ENCODE measurements around the gene MYBPC2. TPM values are rescaled to one million over a fixed set of nuclear protein-coding genes. Genes with fewer than 3 reads are reported as not detected.
"Not testable (repeated sequence)": the region's sequence is repeated elsewhere in the genome, so short reads cannot be mapped to it uniquely, and the experiment has no call there.

Gene MYBPC2
- total RNA-seq, 1 donor from 2014 or later = 0.08 TPM

- ATAC-seq (no peak), DNase-seq (ENCODE audit: missing footprints) (no peak)
- intact Hi-C loops (cut with DNase I) = no loop called here
These were observed 36.1 kb downstream of the MYBPC2 start for GRCh38 chr19:50468818-50469217.

- DNase-seq (ENCODE audit: missing footprints); ATAC-seq: not testable (repeated sequence)
- intact Hi-C loops (cut with DNase I) = loop anchor here (10.0 kb wide), 1 partner anchor 81 kb away; no protein-coding TSS in a partner anchor
These were observed 40.6 kb downstream of the MYBPC2 start for GRCh38 chr19:50473336-50473735.

DNA sequence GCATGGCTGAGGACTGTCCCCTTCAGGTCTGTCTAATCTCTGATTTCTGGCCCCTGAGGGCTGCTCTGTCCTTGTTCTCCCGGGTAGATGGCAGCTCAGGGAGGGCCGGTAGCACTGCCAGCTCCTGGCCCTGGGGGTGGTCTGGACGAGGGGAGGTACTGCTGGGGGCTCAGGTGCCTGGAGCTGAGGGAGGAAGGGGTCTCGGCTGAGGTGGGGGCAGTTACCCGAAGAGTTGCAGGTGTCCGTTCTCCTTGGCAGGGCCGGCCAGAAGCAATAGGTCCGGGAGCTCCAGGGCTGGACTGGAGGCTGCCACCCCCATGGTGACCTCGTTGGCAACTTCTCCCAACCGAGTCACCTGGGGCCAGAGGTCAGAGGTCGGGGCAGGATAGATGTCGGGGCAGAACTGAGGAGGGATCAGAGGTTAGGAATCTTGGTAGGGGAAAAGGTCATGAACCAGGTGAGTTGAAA is 42.4 kb downstream of the MYBPC2 start:
- intact Hi-C loops (cut with DNase I) = loop anchor here (10.0 kb wide), 1 partner anchor 80 kb away; no protein-coding TSS in a partner anchor
- no peak for ATAC-seq
- peak; percentile 46 for DNase-seq (ENCODE audit: missing footprints)

GRCh38 chr19:50475736-50476223 is 43.1 kb downstream of the MYBPC2 start:
- ATAC-seq (no peak), DNase-seq (ENCODE audit: missing footprints) (peak; percentile 62)
- intact Hi-C loops (cut with DNase I) = loop anchor here (1.0 to 10.0 kb wide), 2 partner anchors 36 to 79 kb away; partner anchors contain the start of gene JOSD2

GRCh38 chr19:50476224-50476906 is 43.7 kb downstream of the MYBPC2 start, which contains the start of the genes EMC10 and GARIN5A:
EMC10 (plus strand) TSS chr19:50476507; CDS start chr19:50476545, 38 bp downstream.
GARIN5A (minus strand) TSS chr19:50476848; CDS start chr19:50476388, 460 bp downstream.
- intact Hi-C loops (cut with DNase I) = loop anchor here (1.0 to 10.0 kb wide), 2 partner anchors 35 to 78 kb away; partner anchors contain the start of gene JOSD2
- DNase-seq (ENCODE audit: missing footprints) (peak; percentile 93), ATAC-seq (peak; percentile 93)

DNA sequence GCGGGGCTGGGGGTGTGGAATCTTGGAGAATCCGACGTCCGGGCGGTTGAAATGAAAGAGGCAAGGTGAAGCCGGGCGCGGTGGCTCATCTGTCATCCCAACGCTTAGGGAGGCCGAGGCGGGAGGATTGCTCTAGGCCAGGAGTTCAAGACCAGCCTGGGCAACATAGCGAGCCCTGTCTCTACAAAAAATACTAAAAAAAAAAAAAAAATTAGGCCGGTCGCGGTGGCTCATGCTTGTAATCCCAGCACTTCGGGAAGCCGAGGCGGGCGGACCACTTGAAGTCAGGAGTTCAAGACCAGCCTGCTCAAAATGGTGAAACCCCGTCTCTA is 44.2 kb downstream of the MYBPC2 start:
- intact Hi-C loops (cut with DNase I) = loop anchor here (1.0 to 10.0 kb wide), 2 partner anchors 34 to 78 kb away; partner anchors contain the start of gene JOSD2
- DNase-seq (ENCODE audit: missing footprints) = no peak
- no peak for ATAC-seq

DNA sequence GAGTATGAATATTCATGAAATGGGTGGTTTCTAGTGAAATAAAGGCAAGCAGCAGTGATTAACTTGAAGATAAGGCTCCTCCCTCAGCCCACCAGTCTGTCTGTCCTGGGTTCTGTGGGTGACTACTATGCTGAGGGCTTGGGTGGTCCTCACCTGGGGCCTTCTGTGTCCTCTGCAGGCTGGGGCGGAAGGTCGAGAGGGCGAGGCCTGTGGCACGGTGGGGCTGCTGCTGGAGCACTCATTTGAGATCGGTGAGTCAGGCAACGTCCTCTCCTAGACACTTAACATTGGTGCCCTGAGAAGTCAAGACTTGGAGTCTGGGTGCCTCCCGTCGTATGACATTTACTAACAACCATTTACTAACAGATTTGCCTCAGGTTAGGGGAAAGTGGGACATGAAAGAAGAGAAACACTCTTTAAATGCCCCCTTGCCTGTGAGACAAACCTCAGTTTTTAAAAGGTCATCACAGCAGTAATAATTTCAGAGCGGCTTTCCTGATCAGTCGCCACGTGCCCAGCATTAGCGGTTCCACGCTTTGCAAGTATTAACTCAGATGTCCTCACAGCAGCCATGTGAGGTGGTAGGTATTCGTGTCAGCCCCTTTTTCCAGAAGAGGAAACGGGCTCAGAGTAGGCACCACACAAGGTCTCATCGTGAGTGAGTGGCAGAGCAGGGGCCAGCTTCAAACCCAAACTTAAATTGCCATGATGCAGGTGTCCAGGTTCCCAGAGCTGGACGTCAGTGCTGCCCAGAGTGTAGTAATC is 45.2 kb downstream of the MYBPC2 start:
- intact Hi-C loops (cut with DNase I) = loop anchor here (10.0 kb wide), 1 partner anchor 77 kb away; no protein-coding TSS in a partner anchor
- ATAC-seq (no peak), DNase-seq (ENCODE audit: missing footprints) (peak; percentile 47)

DNA sequence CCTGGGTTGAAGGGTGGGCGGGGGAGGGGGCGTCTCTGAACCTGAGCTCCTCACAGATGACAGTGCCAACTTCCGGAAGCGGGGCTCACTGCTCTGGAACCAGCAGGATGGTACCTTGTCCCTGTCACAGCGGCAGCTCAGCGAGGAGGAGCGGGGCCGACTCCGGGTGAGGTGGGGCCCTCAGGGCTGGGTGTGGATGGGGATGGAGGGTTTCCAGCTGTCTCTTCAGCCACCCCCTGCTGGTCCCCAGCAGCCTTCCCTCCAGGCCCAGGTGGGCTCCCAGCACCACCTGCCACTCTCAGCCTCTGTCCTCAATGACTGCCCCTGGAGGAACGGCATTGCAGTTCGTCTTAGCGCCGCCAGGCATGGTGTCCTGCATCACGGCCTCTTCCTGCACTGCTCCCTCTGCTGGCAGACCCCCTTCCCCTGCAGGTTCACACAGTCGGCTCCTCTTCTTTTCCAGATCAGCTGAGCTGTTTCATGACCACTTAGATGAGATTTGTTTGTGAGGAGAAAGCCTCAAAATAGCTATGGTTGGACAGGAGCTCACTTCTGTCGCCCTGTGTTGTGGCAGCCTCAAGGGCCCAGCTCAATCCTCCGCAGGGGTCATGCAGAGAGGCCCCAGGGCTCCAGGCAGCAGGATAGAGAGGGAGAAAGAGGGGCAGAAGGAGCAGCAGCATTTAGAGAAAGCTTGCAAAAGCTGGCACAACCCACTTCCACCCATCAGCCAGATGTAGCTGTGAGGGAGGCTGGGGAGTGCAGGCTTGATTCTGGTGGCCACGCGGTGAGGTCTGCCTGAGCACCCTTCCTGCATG is 46.4 kb downstream of the MYBPC2 start:
- ATAC-seq (no peak), DNase-seq (ENCODE audit: missing footprints) (no peak)
- intact Hi-C loops (cut with DNase I) = loop anchor here (10.0 kb wide), 1 partner anchor 76 kb away; no protein-coding TSS in a partner anchor

DNA sequence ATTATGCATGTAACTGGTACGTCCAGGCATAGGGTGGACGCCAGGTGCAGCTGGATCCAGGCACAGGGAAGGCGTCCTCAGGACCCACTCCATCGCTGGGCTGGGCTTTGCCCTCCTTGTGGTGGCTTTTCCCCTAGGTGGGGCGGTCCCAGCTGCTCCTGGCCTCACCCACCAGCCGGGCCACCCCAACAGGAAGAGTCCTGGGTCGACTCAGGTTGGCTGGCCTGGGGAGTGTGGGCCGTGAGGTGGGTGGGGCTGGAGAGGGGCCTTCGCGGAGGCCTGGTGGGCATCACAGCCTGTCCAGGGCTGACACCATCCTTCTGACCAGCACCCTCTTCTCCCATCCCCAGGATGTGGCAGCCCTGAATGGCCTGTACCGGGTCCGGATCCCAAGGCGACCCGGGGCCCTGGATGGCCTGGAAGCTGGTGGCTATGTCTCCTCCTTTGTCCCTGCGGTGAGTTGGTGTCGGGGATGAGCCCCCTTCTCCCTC is 47.1 kb downstream of the MYBPC2 start:
- intact Hi-C loops (cut with DNase I) = loop anchor here (10.0 kb wide), 1 partner anchor 75 kb away; no protein-coding TSS in a partner anchor
- ATAC-seq (no peak), DNase-seq (ENCODE audit: missing footprints) (peak; percentile 35)

DNA sequence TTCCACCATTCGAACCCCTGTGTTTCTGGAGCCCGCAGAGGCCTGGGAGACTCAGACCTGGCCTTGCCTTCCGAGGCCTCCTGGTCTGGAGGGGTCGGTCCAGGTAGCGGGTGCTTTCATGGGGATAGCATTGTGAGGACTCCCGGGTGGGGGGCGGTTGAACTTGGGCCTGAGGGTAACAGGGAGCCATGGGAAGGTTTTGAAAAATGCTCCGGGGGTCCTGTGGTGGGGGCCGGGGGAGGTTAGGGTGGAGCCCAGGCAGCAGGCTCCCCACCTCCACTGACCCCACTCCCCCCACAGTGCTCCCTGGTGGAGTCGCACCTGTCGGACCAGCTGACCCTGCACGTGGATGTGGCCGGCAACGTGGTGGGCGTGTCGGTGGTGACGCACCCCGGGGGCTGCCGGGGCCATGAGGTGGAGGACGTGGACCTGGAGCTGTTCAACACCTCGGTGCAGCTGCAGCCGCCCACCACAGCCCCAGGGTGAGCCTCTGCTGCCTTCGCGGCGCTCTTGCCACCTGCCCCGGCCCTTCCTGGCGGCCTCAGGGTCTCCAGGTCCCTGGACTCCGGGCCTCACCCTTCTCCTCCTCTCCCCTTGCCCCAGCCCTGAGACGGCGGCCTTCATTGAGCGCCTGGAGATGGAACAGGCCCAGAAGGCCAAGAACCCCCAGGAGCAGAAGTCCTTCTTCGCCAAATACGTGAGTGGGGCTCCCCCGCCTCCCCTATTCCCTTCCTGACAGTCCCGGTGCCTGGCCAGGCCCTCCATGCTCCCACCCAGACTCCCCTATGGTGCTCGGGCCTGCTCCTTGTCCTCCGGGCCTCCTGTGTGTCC is 47.8 kb downstream of the MYBPC2 start:
- intact Hi-C loops (cut with DNase I) = no loop called here
- ATAC-seq = no peak
- DNase-seq (ENCODE audit: missing footprints) = no peak

GRCh38 chr19:50481351-50482149 is 48.9 kb downstream of the MYBPC2 start:
- ATAC-seq (no peak), DNase-seq (ENCODE audit: missing footprints) (peak; percentile 56)
- intact Hi-C loops (cut with DNase I) = no loop called here

GRCh38 chr19:50482271-50482855 is 49.7 kb downstream of the MYBPC2 start:
- intact Hi-C loops (cut with DNase I) = no loop called here
- DNase-seq (ENCODE audit: missing footprints) (peak; percentile 52), ATAC-seq (no peak)

GRCh38 chr19:50482916-50483315 is 50.2 kb downstream of the MYBPC2 start:
- DNase-seq (ENCODE audit: missing footprints) (no peak), ATAC-seq (no peak)
- intact Hi-C loops (cut with DNase I) = no loop called here

GRCh38 chr19:50485284-50485955 is 52.7 kb downstream of the MYBPC2 start:
- DNase-seq (ENCODE audit: missing footprints) = peak; percentile 49
- no peak for ATAC-seq
- intact Hi-C loops (cut with DNase I) = no loop called here

DNA sequence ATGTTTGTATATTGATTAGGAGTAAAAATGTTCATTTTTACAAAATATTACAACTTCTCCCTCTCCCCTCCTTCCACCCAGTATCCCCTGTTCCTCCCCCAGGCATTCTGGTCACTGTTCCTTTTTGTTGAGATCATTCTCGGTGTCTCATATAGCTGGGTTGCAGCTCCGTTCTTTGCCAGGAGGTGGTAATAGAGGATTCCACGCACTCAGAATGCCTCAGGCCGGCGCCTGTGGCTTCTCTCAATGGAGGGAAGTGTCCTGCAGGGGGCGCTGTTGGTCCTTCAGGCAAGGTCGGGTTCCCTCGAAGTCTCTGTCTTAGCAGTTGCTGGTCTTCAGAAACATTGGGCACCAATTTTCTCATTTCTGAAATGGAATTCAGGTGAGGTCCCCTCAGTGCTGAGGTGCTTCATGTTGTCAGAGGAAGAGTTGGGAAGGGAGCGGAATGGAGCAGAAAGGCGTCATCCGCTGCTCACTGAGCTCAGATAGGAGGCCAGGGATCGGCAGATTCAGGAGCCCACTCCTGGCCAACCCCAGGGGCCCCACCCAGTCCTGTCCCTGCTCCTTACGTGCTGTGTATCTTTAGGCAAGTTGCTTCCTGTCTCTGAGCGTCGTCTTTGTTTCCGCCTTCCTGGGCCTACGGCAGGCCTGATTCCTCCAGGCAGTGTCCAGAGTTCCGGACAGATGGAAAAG is 54.3 kb downstream of the MYBPC2 start:
- no peak for ATAC-seq
- intact Hi-C loops (cut with DNase I) = no loop called here
- DNase-seq (ENCODE audit: missing footprints) = peak; percentile 55

Measured in Right ventricle myocardium inferior (tissue), 1 donor.